Stimulated activated CD8-positive, alpha-beta memory T cell treated with anti-CD3 and anti-CD28 coated beads, Interleukin-15, amount 100 ng/mL, for 1 hour (primary cell): ENCODE results near the gene FCER1A.

ENCODE experiments used
- DNase-seq: peaks from one replicate; pipeline ENCODE4 v3.0.0-alpha.2; 2020; ENCODE audit warnings: low read depth

Gene FCER1A

DNA sequence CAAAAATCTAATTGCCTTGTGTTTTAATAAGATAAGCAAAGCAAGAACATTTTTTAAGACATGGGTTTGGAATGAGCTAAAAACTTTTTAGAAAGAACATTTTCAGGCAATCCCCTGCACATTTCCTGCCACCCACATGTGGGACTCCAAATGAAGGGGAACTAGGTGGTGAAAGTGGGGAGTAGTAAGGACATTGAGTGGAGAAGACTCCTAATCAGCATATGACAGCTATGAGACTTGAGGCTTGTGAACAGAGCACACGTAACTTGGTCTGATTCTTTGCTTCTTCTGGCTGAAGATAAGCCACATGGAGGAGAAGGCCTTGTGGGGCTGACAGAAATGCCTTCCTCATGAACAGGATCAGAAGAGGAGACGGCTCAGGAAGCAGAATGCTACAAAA is 50.3 kb downstream of the FCER1A start:
- no peak for DNase-seq
